ENCODE data around the gene RFPL4AL1. TPM values are rescaled to one million over a fixed set of nuclear protein-coding genes. Genes with fewer than 3 reads are reported as not detected.

RFPL4AL1 gene
- total and polyA plus RNA-seq, 9 of the 15 experiments (the other 6 are each of a cell fraction or from before 2014, with no cell fraction given) = 0.18 to 0.21 TPM; not detected in 7

GRCh38 chr19:55809381-55810058 is 40.6 kb downstream of the RFPL4AL1 start (continued):
- no peak for TF ChIP-seq TAF1 (IDR thresholded peaks at IDR 0.05; ENCODE audit: control insufficient read depth, extremely low read depth, insufficient read depth, low read length, severe bottlenecking)
- no peak for TF ChIP-seq XRCC3 (IDR thresholded peaks at IDR 0.05)
- TF ChIP-seq MEF2D (tag; conservative IDR thresholded peaks at IDR 0.05; ENCODE audit: low read depth) = no peak

- Histone ChIP-seq H3K4me1 (replicated peaks in 1 of 2; ENCODE audit: control insufficient read depth in 2 of 2, insufficient read depth in 2 of 2, low read length in 2 of 2) (peaks cover 0 to 2% of the 10 kb centered on the region in 2 experiments; a peak in 1 of 5 replicates), H2AFZ (ENCODE audit: low read depth, low read length) (no peak overlapping the region), H3K4me2 (ENCODE audit: insufficient read depth, low read length) (no peak overlapping the region), H4K20me1 (replicated peaks; ENCODE audit: control insufficient read depth, insufficient read depth, low read length) (no peaks in the 10 kb centered on the region), H3K4me3 (no peak overlapping the region), H3K79me2 (ENCODE audit: control insufficient read depth, insufficient read depth, low read length) (no peaks in the 10 kb centered on the region), H3K9me3 (replicated peaks; ENCODE audit: control insufficient read depth, insufficient read depth, low read depth, low read length) (peaks cover 7% of the 10 kb centered on the region), H3K9me1 (ENCODE audit: control insufficient read depth, insufficient read depth, low read length) (no peaks in the 10 kb centered on the region), H3K9ac (ENCODE audit: insufficient read depth in 1 of 2, low read depth in 2 of 2, low read length in 2 of 2) (no peak overlapping the region), H3K36me3 (ENCODE audit: control insufficient read depth, insufficient read depth, low read length) (no peaks in the 10 kb centered on the region), H3K27ac (ENCODE audit: extremely low read depth, low read depth, low read length) (no peak overlapping the region), H3K27me3 (ENCODE audit: control insufficient read depth in 2 of 2, insufficient read depth in 2 of 2, low read length in 2 of 2) (no peaks in the 10 kb centered on the region; a peak in 1 of 5 replicates)
- intact Hi-C loops (cut with micrococcal nuclease) = no loop called here
- no peak for DNase-seq (ENCODE audit: extremely low read depth in 1 of 4, low spot score in 3 of 4)
- TF ChIP-seq ETV1 (tag; conservative IDR thresholded peaks at IDR 0.05; ENCODE audit: low read depth) = no peak
- no peak for TF ChIP-seq ATF7 (IDR thresholded peaks at IDR 0.05)
- no peak for TF ChIP-seq CBX2 (IDR thresholded peaks at IDR 0.05; ENCODE audit: insufficient read depth, low read length, poor library complexity, severe bottlenecking)
- no peak for TF ChIP-seq POU5F1 (IDR thresholded peaks at IDR 0.05; ENCODE audit: borderline replicate concordance, low read depth, low read length, partially characterized antibody)
- no peak for TF ChIP-seq MECOM (CRISPR knock-in tag; IDR thresholded peaks at IDR 0.05)
- TF ChIP-seq ZBTB11 (CRISPR knock-in tag; IDR thresholded peaks at IDR 0.05) = no peak
- FAIRE-seq = no peak
- BruUV-seq (replicated peaks) = no TSS peak
- 0% methylated on average over 3 of the region's 3 CpGs for WGBS (ENCODE audit: insufficient coverage, low coverage, missing lambda C conversion rate)
- ATAC-seq = no peak
- ChIA-PET POLR2A (no interaction called here), CTCF (ENCODE audit: low intra/inter-chr PET ratio) (no interaction called here)
- in situ Hi-C loops (cut with MboI) = loop anchor here (5.0 to 10.0 kb wide), 2 partner anchors 174 to 297 kb away; no protein-coding TSS in a partner anchor
These were observed 42.4 kb downstream of the RFPL4AL1 start for GRCh38 chr19:55811340-55811739.
